ENCODE results near the gene ZP3. TPM values are rescaled to one million over a fixed set of nuclear protein-coding genes. Genes with fewer than 3 reads are reported as not detected.
A peak's percentile ranks its signal among the peaks of the same experiment; 100 is the strongest.
"Not testable (repeated sequence)": the region's sequence is repeated elsewhere in the genome, so short reads cannot be mapped to it uniquely, and the experiment has no call there.

The ZP3 gene
- total RNA-seq, 1 donor from 2014 or later: 3.4 TPM

- not testable (repeated sequence) for H3K9me3 Mint-ChIP-seq (ENCODE audit: unreplicated experiment); H3K36me3 Mint-ChIP-seq (ENCODE audit: unreplicated experiment); H3K27ac Mint-ChIP-seq (ENCODE audit: unreplicated experiment); H3K4me3 Mint-ChIP-seq (ENCODE audit: unreplicated experiment); H3K4me1 Mint-ChIP-seq (ENCODE audit: low read depth, unreplicated experiment); H3K27me3 Mint-ChIP-seq (ENCODE audit: unreplicated experiment)
- peak; percentile 68 for DNase-seq
- peak; percentile 65 for TF ChIP-seq CTCF (IDR thresholded peaks at IDR 0.05; ENCODE audit: partially characterized antibody, unreplicated experiment)
These were observed 13.1 kb downstream of the ZP3 start for GRCh38 chr7:76437873-76438272.

GRCh38 chr7:76439120-76439888, 14.6 kb downstream of the ZP3 start:
- H3K27me3 Mint-ChIP-seq (ENCODE audit: unreplicated experiment); DNase-seq; H3K4me3 Mint-ChIP-seq (ENCODE audit: unreplicated experiment); H3K4me1 Mint-ChIP-seq (ENCODE audit: low read depth, unreplicated experiment); H3K36me3 Mint-ChIP-seq (ENCODE audit: unreplicated experiment); H3K9me3 Mint-ChIP-seq (ENCODE audit: unreplicated experiment); H3K27ac Mint-ChIP-seq (ENCODE audit: unreplicated experiment): not testable (repeated sequence)

- not testable (repeated sequence) for H3K27ac Mint-ChIP-seq (ENCODE audit: unreplicated experiment); H3K36me3 Mint-ChIP-seq (ENCODE audit: unreplicated experiment); H3K4me3 Mint-ChIP-seq (ENCODE audit: unreplicated experiment); H3K4me1 Mint-ChIP-seq (ENCODE audit: low read depth, unreplicated experiment); H3K27me3 Mint-ChIP-seq (ENCODE audit: unreplicated experiment); H3K9me3 Mint-ChIP-seq (ENCODE audit: unreplicated experiment); DNase-seq
These were observed 15.7 kb downstream of the ZP3 start for GRCh38 chr7:76440404-76440803.

GRCh38 chr7:76441792-76442191, 17.0 kb downstream of the ZP3 start:
- H3K9me3 Mint-ChIP-seq (ENCODE audit: unreplicated experiment); H3K4me3 Mint-ChIP-seq (ENCODE audit: unreplicated experiment); H3K27me3 Mint-ChIP-seq (ENCODE audit: unreplicated experiment); H3K36me3 Mint-ChIP-seq (ENCODE audit: unreplicated experiment); DNase-seq; H3K4me1 Mint-ChIP-seq (ENCODE audit: low read depth, unreplicated experiment); H3K27ac Mint-ChIP-seq (ENCODE audit: unreplicated experiment): not testable (repeated sequence)

- DNase-seq; H3K36me3 Mint-ChIP-seq (ENCODE audit: unreplicated experiment); H3K4me3 Mint-ChIP-seq (ENCODE audit: unreplicated experiment); H3K9me3 Mint-ChIP-seq (ENCODE audit: unreplicated experiment); H3K4me1 Mint-ChIP-seq (ENCODE audit: low read depth, unreplicated experiment); H3K27me3 Mint-ChIP-seq (ENCODE audit: unreplicated experiment); H3K27ac Mint-ChIP-seq (ENCODE audit: unreplicated experiment): not testable (repeated sequence)
These were observed 18.1 kb downstream of the ZP3 start for GRCh38 chr7:76442664-76443446.

- H3K27ac Mint-ChIP-seq (ENCODE audit: unreplicated experiment): not testable (repeated sequence)
These were observed 19.1 kb downstream of the ZP3 start for GRCh38 chr7:76443846-76444245.

GRCh38 chr7:76445577-76446008, 20.8 kb downstream of the ZP3 start:
- not testable (repeated sequence) for H3K4me3 Mint-ChIP-seq (ENCODE audit: unreplicated experiment); H3K4me1 Mint-ChIP-seq (ENCODE audit: low read depth, unreplicated experiment); DNase-seq; H3K9me3 Mint-ChIP-seq (ENCODE audit: unreplicated experiment); H3K36me3 Mint-ChIP-seq (ENCODE audit: unreplicated experiment); H3K27ac Mint-ChIP-seq (ENCODE audit: unreplicated experiment); H3K27me3 Mint-ChIP-seq (ENCODE audit: unreplicated experiment)

More at GRCh38 chr7:76443846-76444245, 19.1 kb downstream of the ZP3 start:
- not testable (repeated sequence) for H3K9me3 Mint-ChIP-seq (ENCODE audit: unreplicated experiment); DNase-seq; H3K27me3 Mint-ChIP-seq (ENCODE audit: unreplicated experiment); H3K4me1 Mint-ChIP-seq (ENCODE audit: low read depth, unreplicated experiment); H3K36me3 Mint-ChIP-seq (ENCODE audit: unreplicated experiment); H3K4me3 Mint-ChIP-seq (ENCODE audit: unreplicated experiment)

GRCh38 chr7:76457017-76457416, 32.3 kb downstream of the ZP3 start:
- H3K4me3 Mint-ChIP-seq (ENCODE audit: unreplicated experiment): not testable (repeated sequence)

GRCh38 chr7:76458504-76458903, 33.8 kb downstream of the ZP3 start:
- H3K4me3 Mint-ChIP-seq (ENCODE audit: unreplicated experiment); H3K4me1 Mint-ChIP-seq (ENCODE audit: low read depth, unreplicated experiment); H3K36me3 Mint-ChIP-seq (ENCODE audit: unreplicated experiment); DNase-seq; H3K27ac Mint-ChIP-seq (ENCODE audit: unreplicated experiment); H3K27me3 Mint-ChIP-seq (ENCODE audit: unreplicated experiment); H3K9me3 Mint-ChIP-seq (ENCODE audit: unreplicated experiment): not testable (repeated sequence)

More at GRCh38 chr7:76457017-76457416, 32.3 kb downstream of the ZP3 start:
- not testable (repeated sequence) for H3K27me3 Mint-ChIP-seq (ENCODE audit: unreplicated experiment); H3K9me3 Mint-ChIP-seq (ENCODE audit: unreplicated experiment); DNase-seq; H3K4me1 Mint-ChIP-seq (ENCODE audit: low read depth, unreplicated experiment); H3K36me3 Mint-ChIP-seq (ENCODE audit: unreplicated experiment); H3K27ac Mint-ChIP-seq (ENCODE audit: unreplicated experiment)

GRCh38 chr7:76460767-76461166, 36.0 kb downstream of the ZP3 start:
- not testable (repeated sequence) for H3K4me3 Mint-ChIP-seq (ENCODE audit: unreplicated experiment); DNase-seq; H3K27ac Mint-ChIP-seq (ENCODE audit: unreplicated experiment); H3K4me1 Mint-ChIP-seq (ENCODE audit: low read depth, unreplicated experiment); H3K36me3 Mint-ChIP-seq (ENCODE audit: unreplicated experiment); H3K27me3 Mint-ChIP-seq (ENCODE audit: unreplicated experiment); H3K9me3 Mint-ChIP-seq (ENCODE audit: unreplicated experiment)

GRCh38 chr7:76461464-76462101, 36.8 kb downstream of the ZP3 start, which contains the start of gene DTX2:
DTX2 (plus strand) TSS chr7:76461709; CDS start chr7:76480510, 18,801 bp downstream.
- peak; percentile 54 for DNase-seq
- H3K4me3 Mint-ChIP-seq (ENCODE audit: unreplicated experiment); H3K36me3 Mint-ChIP-seq (ENCODE audit: unreplicated experiment); H3K9me3 Mint-ChIP-seq (ENCODE audit: unreplicated experiment); H3K27ac Mint-ChIP-seq (ENCODE audit: unreplicated experiment); H3K27me3 Mint-ChIP-seq (ENCODE audit: unreplicated experiment); H3K4me1 Mint-ChIP-seq (ENCODE audit: low read depth, unreplicated experiment): not testable (repeated sequence)
